GM19467 (cell line): Measurements from ENCODE around the gene CCER1.

Experiments used
- ATAC-seq: cut with Tn5 transposase; IDR thresholded peaks from one replicate; pipeline ENCODE4 v1.9.1; 2021; ENCODE audit warnings: mild to moderate bottlenecking, moderate library complexity; ENCODE audit not compliant: unreplicated experiment

Gene CCER1

GRCh38 chr12:90922145-90922627, 32.8 kb downstream of the CCER1 start:
- no peak for ATAC-seq

DNA sequence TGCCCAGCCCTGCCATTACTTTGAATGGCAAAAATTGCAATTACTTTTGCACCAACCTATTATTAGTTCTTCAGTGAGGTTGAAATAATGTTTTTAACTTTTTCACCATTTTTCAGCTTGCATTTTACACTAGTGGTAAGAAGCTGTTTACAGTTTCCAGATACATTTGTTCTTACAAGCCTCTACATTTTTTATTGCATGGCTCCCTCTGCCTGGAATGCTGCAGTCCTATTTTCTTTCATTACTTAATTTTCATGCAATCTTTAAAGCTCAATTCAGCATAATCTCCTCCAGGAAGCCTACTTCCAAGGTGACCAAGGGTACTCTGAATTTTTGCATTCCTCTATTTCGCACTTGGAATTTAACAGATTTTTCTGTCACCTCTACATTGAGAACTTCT, 33.4 kb downstream of the CCER1 start:
- no peak for ATAC-seq

DNA sequence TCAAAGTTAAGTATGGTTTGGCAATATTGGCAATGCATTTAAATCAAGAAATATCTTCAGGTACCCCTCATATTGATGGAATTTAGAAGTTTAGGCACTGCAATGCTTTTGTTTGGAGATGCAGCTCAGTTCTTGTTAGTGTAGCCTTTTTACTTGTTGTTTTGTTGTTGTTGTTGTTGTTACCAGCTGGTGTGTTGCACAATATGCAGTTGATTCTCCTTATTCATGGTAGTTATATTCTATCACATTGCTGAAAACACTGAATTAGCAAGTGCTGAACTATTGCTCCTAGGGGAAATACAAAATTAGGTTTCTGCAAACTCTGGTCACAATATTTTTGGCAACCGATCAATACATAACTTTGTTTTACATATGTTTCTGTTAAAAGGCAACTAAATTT, 34.8 kb downstream of the CCER1 start:
- ATAC-seq: no peak

- ATAC-seq: no peak
These were observed 37.5 kb downstream of the CCER1 start for GRCh38 chr12:90917431-90917830.

DNA sequence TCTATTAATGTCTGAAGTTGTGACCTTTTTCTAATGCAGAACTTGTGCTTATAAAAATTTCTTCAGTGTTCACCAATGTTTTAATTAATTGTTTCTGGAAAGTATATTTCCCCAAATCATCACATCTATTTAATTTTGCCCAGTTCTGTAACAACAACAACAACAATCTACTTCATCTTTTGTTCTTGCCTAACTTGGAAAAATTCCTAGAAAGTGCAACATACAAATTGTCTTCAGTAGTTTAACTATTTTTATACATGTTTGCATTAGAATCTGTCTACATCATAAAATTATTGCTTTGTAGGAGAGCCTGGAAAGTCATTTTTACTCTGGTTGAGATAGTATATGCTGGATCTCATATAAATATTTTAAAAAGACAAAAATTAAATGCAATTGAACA, 38.5 kb downstream of the CCER1 start:
- ATAC-seq: no peak

GRCh38 chr12:90915353-90915752, 39.6 kb downstream of the CCER1 start:
- no peak for ATAC-seq

GRCh38 chr12:90910958-90911357, 44.0 kb downstream of the CCER1 start:
- no peak for ATAC-seq

- ATAC-seq: no peak
These were observed 45.8 kb downstream of the CCER1 start for GRCh38 chr12:90909069-90909770.

DNA sequence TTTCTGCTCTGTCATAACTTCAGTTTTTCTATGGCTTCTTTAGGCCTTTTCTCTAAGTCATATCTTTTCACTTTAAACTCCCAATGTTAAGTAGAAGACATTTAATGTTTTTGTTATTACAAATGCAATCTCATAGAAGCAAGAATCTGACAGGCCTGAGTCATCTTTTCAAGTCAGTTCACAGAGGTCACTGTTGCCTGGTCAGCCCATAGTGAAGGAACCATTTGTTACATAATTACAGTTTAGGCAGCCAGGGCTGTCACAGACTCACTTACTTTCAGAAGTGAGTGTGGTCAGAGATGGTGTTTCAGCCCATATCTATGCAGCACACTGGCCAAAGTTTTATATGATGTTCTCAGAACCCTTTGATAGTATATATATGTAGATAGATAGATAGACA, 46.5 kb downstream of the CCER1 start:
- no peak for ATAC-seq

DNA sequence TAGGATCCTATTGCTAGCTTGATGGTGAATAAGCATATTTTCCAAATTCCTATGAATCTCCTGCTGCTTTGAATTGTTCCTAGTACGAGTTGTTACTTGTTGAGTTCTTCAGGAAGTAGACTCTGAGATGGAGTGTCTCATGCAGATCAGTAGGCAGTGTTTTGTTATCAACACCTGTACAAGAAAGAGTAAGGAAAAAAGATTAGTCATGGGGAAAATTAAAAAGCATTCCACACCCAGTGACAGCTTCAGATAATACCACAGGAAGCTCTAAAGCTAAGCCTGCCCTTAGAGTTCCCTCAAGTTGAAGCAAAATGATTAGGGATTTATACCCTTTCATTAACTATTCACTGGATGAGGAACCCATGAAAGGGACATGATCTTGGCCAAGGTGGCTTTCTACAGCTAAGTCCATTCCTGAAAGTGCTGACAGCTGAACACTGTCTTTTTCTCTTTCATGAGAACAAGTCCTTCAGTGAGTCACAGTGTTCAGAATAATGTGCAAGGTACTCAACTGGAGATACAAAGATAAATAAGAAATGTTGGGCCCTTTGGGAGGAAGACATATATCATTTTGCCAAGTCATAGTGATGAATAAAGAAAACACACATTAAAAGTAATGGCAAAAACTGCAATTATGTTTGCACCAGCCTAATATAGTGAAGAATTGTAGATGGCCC, 49.1 kb downstream of the CCER1 start:
- ATAC-seq: no peak

- ATAC-seq: no peak
These were observed 52.4 kb downstream of the CCER1 start for GRCh38 chr12:90902596-90902995.
